GM18526 (cell line): Measurements from ENCODE around the gene HCRT.

Source experiments
- POLR2A ChIP-seq: IDR thresholded peaks from 3 replicates; pipeline ENCODE4 v1.6.1; 2011; ENCODE audit not compliant: insufficient read length; ENCODE audit errors: extremely low read depth

HCRT gene

GRCh38 chr17:42184713-42185620, at the start of gene HCRT:
HCRT (minus strand) TSS chr17:42185452; CDS start chr17:42185365, 87 bp downstream.
- no peak for TF ChIP-seq POLR2A

GRCh38 chr17:42233994-42234393, 48.7 kb upstream of the HCRT start:
- TF ChIP-seq POLR2A: no peak

- no peak for TF ChIP-seq POLR2A
Observed at GRCh38 chr17:42233156-42233555, 47.9 kb upstream of the HCRT start.

- no peak for TF ChIP-seq POLR2A
Observed at GRCh38 chr17:42230225-42230624, 45.0 kb upstream of the HCRT start.

- TF ChIP-seq POLR2A: no peak
Observed at GRCh38 chr17:42227849-42228700, 42.8 kb upstream of the HCRT start.

GRCh38 chr17:42225646-42226045, 40.4 kb upstream of the HCRT start:
- TF ChIP-seq POLR2A: no peak

- TF ChIP-seq POLR2A: no peak
Observed at GRCh38 chr17:42224651-42225050, 39.4 kb upstream of the HCRT start.

GRCh38 chr17:42221886-42222745, 36.9 kb upstream of the HCRT start:
- TF ChIP-seq POLR2A: no peak

- TF ChIP-seq POLR2A: no peak
Observed at GRCh38 chr17:42214156-42214555, 28.9 kb upstream of the HCRT start.

- TF ChIP-seq POLR2A: no peak
Observed at GRCh38 chr17:42212382-42212781, 27.1 kb upstream of the HCRT start.

GRCh38 chr17:42210046-42210445, 24.8 kb upstream of the HCRT start:
- TF ChIP-seq POLR2A: no peak

- TF ChIP-seq POLR2A: no peak
Observed at GRCh38 chr17:42203354-42203753, 18.1 kb upstream of the HCRT start.

- TF ChIP-seq POLR2A: no peak
Observed at GRCh38 chr17:42202696-42203095, 17.4 kb upstream of the HCRT start.

- no peak for TF ChIP-seq POLR2A
Observed at GRCh38 chr17:42202159-42202558, 16.9 kb upstream of the HCRT start.

GRCh38 chr17:42201458-42201772, 16.2 kb upstream of the HCRT start:
- no peak for TF ChIP-seq POLR2A
